HepG2 (cell line): Measurements from ENCODE around the gene AQP11. TPM values are rescaled to one million over a fixed set of nuclear protein-coding genes. Genes with fewer than 3 reads are reported as not detected.

ENCODE experiments used
- AHDC1 ChIP-seq: sonication (generic); formaldehyde crosslinking; IDR thresholded peaks from 2 replicates; pipeline ENCODE4 v1.5.1; 2020; ENCODE audit warnings: mild to moderate bottlenecking, missing genetic modification reagents, borderline replicate concordance
- ATF7 ChIP-seq, 2 experiments: fragments of 450-650 bp in 1 of 2; sonication (generic) in 1 of 2; formaldehyde crosslinking in 1 of 2; IDR thresholded peaks; 2 replicates each; pipeline versions ENCODE4 v1.4.0 to v1.6.1; 2016 to 2020; ENCODE audit warnings: antibody characterized with exemption in 1 of 2, mild to moderate bottlenecking in 1 of 2, missing genetic modification reagents in 1 of 2
- BHLHE40 ChIP-seq: IDR thresholded peaks from 2 replicates; pipeline ENCODE4 v1.6.1; 2011; ENCODE audit warnings: low read length, improper control_type of control experiment
- BRD4 ChIP-seq: sonication (generic); formaldehyde crosslinking; IDR thresholded peaks from 2 replicates; pipeline ENCODE4 v1.4.0; 2020; ENCODE audit warnings: missing genetic modification reagents
- GZF1 ChIP-seq: sonication (generic); formaldehyde crosslinking; IDR thresholded peaks from 2 replicates; pipeline ENCODE4 v1.5.1; 2020; ENCODE audit warnings: mild to moderate bottlenecking, missing genetic modification reagents
- RELA ChIP-seq: sonication (generic); formaldehyde crosslinking; IDR thresholded peaks from 2 replicates; pipeline ENCODE4 v1.4.0; 2020; ENCODE audit warnings: missing genetic modification reagents
- SNAPC2 ChIP-seq: sonication (generic); formaldehyde crosslinking; IDR thresholded peaks from 2 replicates; pipeline ENCODE4 v1.8.1; 2022; ENCODE audit warnings: mild to moderate bottlenecking, missing genetic modification reagents
- TOE1 ChIP-seq: sonication (generic); formaldehyde crosslinking; IDR thresholded peaks from 2 replicates; pipeline ENCODE4 v1.4.0; 2020; ENCODE audit warnings: mild to moderate bottlenecking, missing genetic modification reagents
- U2AF1 ChIP-seq: fragments of 200-400 bp; formaldehyde crosslinking; optimal IDR thresholded peaks from 2 replicates; pipeline ENCODE3; 2017; ENCODE audit warnings: mild to moderate bottlenecking, low read depth, low read length
- ZBTB4 ChIP-seq: sonication (generic); formaldehyde crosslinking; IDR thresholded peaks from 2 replicates; pipeline ENCODE4 v1.4.0; 2020; ENCODE audit warnings: missing genetic modification reagents, mild to moderate bottlenecking, borderline replicate concordance
- ZFP37 ChIP-seq: sonication (generic); formaldehyde crosslinking; IDR thresholded peaks from 2 replicates; pipeline ENCODE4 v1.4.0; 2020; ENCODE audit warnings: missing genetic modification reagents, borderline replicate concordance
- ZNF430 ChIP-seq: sonication (generic); formaldehyde crosslinking; IDR thresholded peaks from 2 replicates; pipeline ENCODE4 v1.9.0; 2021; ENCODE audit warnings: mild to moderate bottlenecking, missing genetic modification reagents
- ZNF552 ChIP-seq: sonication (generic); formaldehyde crosslinking; IDR thresholded peaks from 2 replicates; pipeline ENCODE4 v1.9.0; 2022; ENCODE audit warnings: missing genetic modification reagents, mild to moderate bottlenecking, borderline replicate concordance
- ZNF569 ChIP-seq: sonication (generic); formaldehyde crosslinking; IDR thresholded peaks from 2 replicates; pipeline ENCODE4 v1.5.0; 2020; ENCODE audit warnings: mild to moderate bottlenecking, missing genetic modification reagents, moderate library complexity, borderline replicate concordance
- ZNF839 ChIP-seq: sonication (generic); formaldehyde crosslinking; IDR thresholded peaks from 2 replicates; pipeline ENCODE4 v1.4.0; 2020; ENCODE audit warnings: missing genetic modification reagents, mild to moderate bottlenecking, borderline replicate concordance
- ZNF879 ChIP-seq: sonication (generic); formaldehyde crosslinking; IDR thresholded peaks from 2 replicates; pipeline ENCODE4 v1.8.1; 2023; ENCODE audit warnings: missing genetic modification reagents
- ZSCAN29 ChIP-seq: sonication (generic); formaldehyde crosslinking; conservative IDR thresholded peaks from 2 replicates; pipeline ENCODE4 v1.4.0; 2020; ENCODE audit warnings: mild to moderate bottlenecking, missing genetic modification reagents
- polyA plus RNA-seq, 8 experiments: library from polyadenylated mRNA; depleted of rRNA in 3 of 8; stranded (reverse) in 7 of 8; unstranded in 1 of 8; fragments of >200 nt; fragmentation: Illumina TruSeq in 4 of 8; extraction: Trizol in 4 of 8; gene quantifications; 2 replicates each; pipeline versions ENCODE4 v1.2.1 to v1.2.3, GENCODE V29; 2011 to 2016; ENCODE audit warnings: low read depth in 4 of 8, missing spikeins in 1 of 8, mixed read lengths in 1 of 8; ENCODE audit not compliant: insufficient read depth in 1 of 8
- total RNA-seq, 5 experiments: library from RNA; depleted of rRNA; stranded (reverse); fragments of >200 nt; fragmentation: Illumina TruSeq; extraction: Trizol; gene quantifications; 2 replicates each; pipeline ENCODE4 v1.2.3, GENCODE V29; 2016; ENCODE audit warnings: low read depth in 1 of 5

AQP11 gene
- total and polyA plus RNA-seq, 2 of the 13 experiments (the other 11 are each of a cell fraction or from before 2014, with no cell fraction given): 10.4 to 15.3 TPM

- TF ChIP-seq SNAPC2 (CRISPR knock-in tag): peak; percentile 74; the same call in 1 of the 2 replicates
- peak; percentile 96 for TF ChIP-seq GZF1 (CRISPR knock-in tag)
- peak; percentile 31; the same call in 1 of the 2 replicates for TF ChIP-seq BHLHE40
- peak; percentile 92 for TF ChIP-seq BRD4
- TF ChIP-seq ZNF879: no peak
- no peak for TF ChIP-seq TOE1
- 0 out of 2 replicates have a peak, but pooled peaks have one; percentile 63 for TF ChIP-seq ZNF839
- no peak; the same call in 1 of the 2 replicates for TF ChIP-seq ZBTB4
- no peak for TF ChIP-seq AHDC1
- peak; percentile 73; the same call in 1 of the 2 replicates for TF ChIP-seq ZFP37 (CRISPR knock-in tag)
- no peak for TF ChIP-seq ZNF552
- TF ChIP-seq ZNF430 (CRISPR knock-in tag): peak; percentile 88
- TF ChIP-seq U2AF1: no peak
- 0 out of 2 replicates have a peak, but pooled peaks have one; percentile 54 for TF ChIP-seq ZSCAN29 (CRISPR knock-in tag)
- TF ChIP-seq RELA: no peak
- TF ChIP-seq ZNF569: no peak
- no peak for TF ChIP-seq ATF7 (IDR thresholded peaks at IDR 0.05)
- peak; percentile 72; the same call in 1 of the 2 replicates for TF ChIP-seq ATF7 (CRISPR knock-in tag; IDR thresholded peaks at IDR 0.05)
These were observed 47.8 kb downstream of the AQP11 start, which contains the start of gene CLNS1A (continued) for GRCh38 chr11:77637345-77638165.
